B cell (primary cell): ENCODE measurements around the gene CELSR3. TPM values are rescaled to one million over a fixed set of nuclear protein-coding genes. Genes with fewer than 3 reads are reported as not detected.
A peak's percentile ranks its signal among the peaks of the same experiment; 100 is the strongest.

ENCODE experiments used
- ATAC-seq: fragments of 200-7000 bp; cut with Tn5 transposase; one replicate; pipeline ENCODE4 v1.10.0; 2021; ENCODE audit warnings: low read depth, mild to moderate bottlenecking, moderate number of reproducible peaks, moderate library complexity
- CTCF ChIA-PET: fragments of 350-600 bp; sonication (Branson Sonifier 250); formaldehyde crosslinking; loops from one replicate; lab custom pipeline; 2021; ENCODE audit warnings: antibody characterized with exemption, inconsistent platforms; lab: Charles Lee
- POLR2A ChIA-PET: fragments of 350-600 bp; sonication (Branson Sonifier 250); formaldehyde crosslinking; loops from one replicate; lab custom pipeline; 2021; ENCODE audit warnings: antibody characterized with exemption; lab: Charles Lee
- DNase-seq: peaks from one replicate; pipeline ENCODE4 v3.0.0; 2013
- H2AFZ ChIP-seq: 2 replicates; pipeline ENCODE4 v1.6.1; 2012; ENCODE audit warnings: mild to moderate bottlenecking, low read depth, low read length; ENCODE audit not compliant: insufficient read depth, poor library complexity, severe bottlenecking
- H3K27ac ChIP-seq, 2 donors: 1 replicate in 1 of 2; 2 replicates in 1 of 2; pipeline ENCODE4 v1.5.1; 2012 to 2013; ENCODE audit warnings: low read length in 2 of 2, mild to moderate bottlenecking in 2 of 2, moderate library complexity in 1 of 2
- H3K27me3 ChIP-seq, 4 experiments: fragments of 200-600 bp in 1 of 4; sonication (generic) in 1 of 4; replicated peaks in 1 of 4; 1 replicate in 2 of 4; 2 replicates in 2 of 4; pipeline versions ENCODE4 v1.6.1 to v1.7.0; 2013 to 2016; ENCODE audit warnings: low read length in 3 of 4, mild to moderate bottlenecking in 2 of 4, mixed read lengths in 1 of 4, moderate library complexity in 1 of 4; ENCODE audit not compliant: insufficient read depth in 4 of 4, control insufficient read depth in 3 of 4; ENCODE audit errors: control extremely low read depth in 1 of 4
- H3K36me3 ChIP-seq, 2 experiments: replicated peaks in 1 of 2; 1 replicate in 1 of 2; 2 replicates in 1 of 2; pipeline versions ENCODE4 v1.6.1 to v1.7.1; 2013; ENCODE audit warnings: low read length in 1 of 2; ENCODE audit not compliant: insufficient read depth in 2 of 2, control insufficient read depth in 1 of 2; ENCODE audit errors: control extremely low read depth in 1 of 2, extremely low read depth in 1 of 2
- H3K4me1 ChIP-seq, 2 donors: fragments of 200-600 bp in 1 of 2; sonication (generic) in 1 of 2; 1 replicate in 1 of 2; 2 replicates in 1 of 2; pipeline versions ENCODE4 v1.5.1 to v1.6.1; 2013 to 2017; ENCODE audit warnings: low read length in 2 of 2; ENCODE audit not compliant: control insufficient read depth in 2 of 2, insufficient read depth in 2 of 2
- H3K4me2 ChIP-seq: replicated peaks from 2 replicates; pipeline ENCODE3; 2012; ENCODE audit warnings: mild to moderate bottlenecking, low read depth, low read length; ENCODE audit not compliant: poor library complexity, severe bottlenecking
- H3K4me3 ChIP-seq, 5 experiments: fragments of 200-600 bp in 1 of 5; sonication (generic) in 1 of 5; 1 replicate in 3 of 5; 2 replicates in 2 of 5; pipeline versions ENCODE4 v1.5.1 to v1.7.0; 2011 to 2016; ENCODE audit warnings: low read length in 4 of 5, mild to moderate bottlenecking in 4 of 5, low read depth in 2 of 5, control low read depth in 1 of 5, moderate library complexity in 1 of 5; ENCODE audit not compliant: insufficient read depth in 1 of 5; ENCODE audit errors: control extremely low read depth in 1 of 5, extremely low read depth in 1 of 5
- H3K79me2 ChIP-seq: fragments of 200-600 bp; sonication (generic); one replicate; pipeline ENCODE4 v1.6.0; 2016; ENCODE audit warnings: low read length; ENCODE audit not compliant: control insufficient read depth, insufficient read depth
- H3K9ac ChIP-seq: fragments of 200-600 bp; sonication (generic); 2 replicates; pipeline ENCODE4 v1.6.1; 2017; ENCODE audit warnings: mild to moderate bottlenecking, low read length, moderate library complexity
- H3K9me3 ChIP-seq, 3 donors: one replicate each; pipeline versions ENCODE4 v1.6.1 to v1.7.1; 2013; ENCODE audit warnings: low read length in 2 of 3; ENCODE audit not compliant: control insufficient read depth in 2 of 3, insufficient read depth in 1 of 3; ENCODE audit errors: control extremely low read depth in 1 of 3
- H4K20me1 ChIP-seq: 2 replicates; pipeline ENCODE4 v1.6.0; 2012; ENCODE audit warnings: mild to moderate bottlenecking, low read length; ENCODE audit not compliant: insufficient read depth, control insufficient read depth, poor library complexity, severe bottlenecking
- H3K27ac Mint-ChIP-seq: one replicate; pipeline ENCODE4 v1.8.0; 2021; ENCODE audit warnings: mixed read lengths
- H3K27me3 Mint-ChIP-seq: one replicate; pipeline ENCODE4 v1.8.0; 2021; ENCODE audit warnings: mixed read lengths
- H3K4me1 Mint-ChIP-seq: one replicate; pipeline ENCODE4 v1.8.0; 2021; ENCODE audit warnings: mixed read lengths
- H3K4me3 Mint-ChIP-seq: one replicate; pipeline ENCODE4 v1.8.0; 2021; ENCODE audit warnings: mixed read lengths
- H3K9me3 Mint-ChIP-seq: one replicate; pipeline ENCODE4 v1.8.0; 2022; ENCODE audit warnings: mixed read lengths; ENCODE audit not compliant: insufficient read depth
- EZH2 ChIP-seq: IDR thresholded peaks from 2 replicates; pipeline ENCODE4 v1.6.1; 2012; ENCODE audit warnings: borderline replicate concordance, low read depth, mild to moderate bottlenecking, moderate library complexity, low read length; ENCODE audit not compliant: insufficient read depth, poor library complexity, severe bottlenecking
- WGBS: methylation state at CpG from one replicate; pipeline ENCODE4 v1.1.5; 2013; ENCODE audit warnings: missing lambda C conversion rate; ENCODE audit not compliant: insufficient coverage; 5-methylcytosine and 5-hydroxymethylcytosine counted together
- intact Hi-C: fragments of 100-400 bp; cut with micrococcal nuclease; formaldehyde crosslinking; loops from one replicate; pipeline ENCODE4 v1.10.0; 2022
- polyA plus RNA-seq: library from polyadenylated mRNA; depleted of rRNA; stranded (reverse); fragments of >200 nt; gene quantifications from 2 replicates; pipeline ENCODE4 v1.2.3, GENCODE V29; 2012
- total RNA-seq, 2 donors: library from RNA; stranded (reverse); fragments of 120-200 nt in 1 of 2; gene quantifications; 1 replicate in 1 of 2; 2 replicates in 1 of 2; pipeline versions ENCODE4 v1.2.3 to v1.2.4, GENCODE V29; 2013 to 2022
- TF ChIP-seq, protein P1 (sequence below): fragments of 200-600 bp; IDR thresholded peaks from one replicate; pipeline ENCODE4 v1.8.0; 2022; ENCODE audit warnings: antibody characterized with exemption, mild to moderate bottlenecking

CELSR3 gene
- total and polyA plus RNA-seq, 2 donors (not counting 1 experiment from before 2014, with no cell fraction given): 2.4 to 2.5 TPM

DNA sequence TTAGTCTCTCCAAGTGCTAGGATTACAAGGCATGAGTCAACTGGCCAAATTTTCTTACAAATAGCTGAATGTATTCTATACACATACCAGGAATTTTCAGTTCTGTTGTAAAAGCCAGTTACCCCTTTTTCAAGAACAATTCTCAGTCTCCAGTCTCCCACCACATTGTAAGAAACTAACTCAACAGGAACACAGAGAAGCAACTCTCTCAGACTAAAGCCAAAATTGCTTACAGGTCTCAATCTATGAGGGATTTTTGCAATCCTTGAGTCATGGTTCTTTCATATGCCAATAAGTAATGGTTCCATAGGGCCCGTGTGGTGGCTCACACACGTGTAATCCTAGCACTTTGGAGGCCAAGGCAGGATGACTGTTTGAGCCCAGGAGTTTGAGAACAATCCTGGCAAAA is 45.8 kb upstream of the CELSR3 start:
- no peak overlapping the region for H3K4me3 Mint-ChIP-seq
- DNase-seq (no peak), ATAC-seq (no peak)
- Histone ChIP-seq H3K4me1 (peaks cover 9 to 10% of the 10 kb centered on the region in 2 donors), H3K4me3 (no peak overlapping the region), H3K36me3 (peaks cover 10 to 53% of the 10 kb centered on the region in 2 experiments), H3K27me3 (no peaks in the 10 kb centered on the region), H3K9ac (no peak overlapping the region), H3K9me3 (no peaks in the 10 kb centered on the region), H4K20me1 (peaks cover 79% of the 10 kb centered on the region), H3K79me2 (peaks cover 98% of the 10 kb centered on the region), H3K4me2 (no peak overlapping the region), H3K27ac (peak overlapping the region in 1 of 2 donors; percentile 28), H2AFZ (no peak overlapping the region)
- peaks cover 39% of the 10 kb centered on the region for H3K4me1 Mint-ChIP-seq
- ChIA-PET CTCF (interaction anchor here (0.6 to 0.7 kb wide), 2 partner anchors 9 to 163 kb away, joined by 3 read pairs; partner anchors contain the start of gene IP6K2), POLR2A (no interaction called here)
- TF ChIP-seq, protein P1, sequence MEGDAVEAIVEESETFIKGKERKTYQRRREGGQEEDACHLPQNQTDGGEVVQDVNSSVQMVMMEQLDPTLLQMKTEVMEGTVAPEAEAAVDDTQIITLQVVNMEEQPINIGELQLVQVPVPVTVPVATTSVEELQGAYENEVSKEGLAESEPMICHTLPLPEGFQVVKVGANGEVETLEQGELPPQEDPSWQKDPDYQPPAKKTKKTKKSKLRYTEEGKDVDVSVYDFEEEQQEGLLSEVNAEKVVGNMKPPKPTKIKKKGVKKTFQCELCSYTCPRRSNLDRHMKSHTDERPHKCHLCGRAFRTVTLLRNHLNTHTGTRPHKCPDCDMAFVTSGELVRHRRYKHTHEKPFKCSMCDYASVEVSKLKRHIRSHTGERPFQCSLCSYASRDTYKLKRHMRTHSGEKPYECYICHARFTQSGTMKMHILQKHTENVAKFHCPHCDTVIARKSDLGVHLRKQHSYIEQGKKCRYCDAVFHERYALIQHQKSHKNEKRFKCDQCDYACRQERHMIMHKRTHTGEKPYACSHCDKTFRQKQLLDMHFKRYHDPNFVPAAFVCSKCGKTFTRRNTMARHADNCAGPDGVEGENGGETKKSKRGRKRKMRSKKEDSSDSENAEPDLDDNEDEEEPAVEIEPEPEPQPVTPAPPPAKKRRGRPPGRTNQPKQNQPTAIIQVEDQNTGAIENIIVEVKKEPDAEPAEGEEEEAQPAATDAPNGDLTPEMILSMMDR: no peak
- TF ChIP-seq EZH2: no peak
- WGBS: 100% methylated on average over 2 of the region's 2 CpGs
- no peaks in the 10 kb centered on the region for H3K27me3 Mint-ChIP-seq
- H3K27ac Mint-ChIP-seq: no peak overlapping the region
- no peaks in the 10 kb centered on the region for H3K9me3 Mint-ChIP-seq
- intact Hi-C loops: no loop called here

DNA sequence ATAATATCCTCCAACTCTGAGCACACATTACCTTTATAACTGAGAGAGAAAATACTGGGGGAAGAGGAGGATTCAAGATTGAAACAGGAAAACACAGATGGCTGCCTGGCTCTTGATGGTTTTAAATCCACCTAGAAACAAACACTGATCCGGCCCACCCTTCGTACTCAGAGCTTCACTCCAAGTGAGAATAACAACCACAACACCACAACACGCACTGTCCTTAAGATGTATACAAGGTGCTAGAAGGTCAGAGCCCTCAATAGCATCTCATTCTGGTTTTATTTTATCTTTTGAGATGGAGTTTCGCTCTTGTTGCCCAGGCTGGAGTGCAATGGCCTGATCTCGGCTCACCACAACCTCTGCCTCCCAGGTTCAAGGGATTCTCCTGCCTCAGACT is 44.5 kb upstream of the CELSR3 start:
- no peak overlapping the region for H3K4me3 Mint-ChIP-seq
- no peaks in the 10 kb centered on the region for H3K27me3 ChIP-seq
- H3K79me2 ChIP-seq: peaks cover 98% of the 10 kb centered on the region
- H3K9me3 Mint-ChIP-seq: no peaks in the 10 kb centered on the region
- H3K36me3 ChIP-seq: peaks cover 14 to 43% of the 10 kb centered on the region in 2 experiments
- H3K27me3 Mint-ChIP-seq: no peaks in the 10 kb centered on the region
- H3K9ac ChIP-seq: no peak overlapping the region
- no peak overlapping the region for H3K27ac ChIP-seq
- H2AFZ ChIP-seq: no peak overlapping the region
- ChIA-PET CTCF (interaction anchor here (1.8 kb wide), 1 partner anchor 9 kb away, joined by 4 read pairs; no protein-coding TSS in a partner anchor), POLR2A (no interaction called here)
- peaks cover 7 to 9% of the 10 kb centered on the region in 2 donors for H3K4me1 ChIP-seq
- intact Hi-C loops: no loop called here
- no peak overlapping the region for H3K27ac Mint-ChIP-seq
- ATAC-seq (no peak), DNase-seq (no peak)
- no peak overlapping the region for H3K4me3 ChIP-seq
- H3K4me1 Mint-ChIP-seq: peaks cover 43% of the 10 kb centered on the region
- H4K20me1 ChIP-seq: peaks cover 82% of the 10 kb centered on the region
- no peak overlapping the region for H3K4me2 ChIP-seq
- 100% methylated on average over 2 of the region's 5 CpGs for WGBS
- TF ChIP-seq, protein P1: no peak
- TF ChIP-seq EZH2: no peak
- no peaks in the 10 kb centered on the region for H3K9me3 ChIP-seq
